CD4-positive, alpha-beta T cell treated with Interleukin-6 for 4 hours (primary cell): ENCODE results near the gene CALCA.

Experiments used
- DNase-seq: peaks from one replicate; pipeline ENCODE4 v3.0.0-alpha.2; 2020; ENCODE audit warnings: mixed read lengths

The CALCA gene

GRCh38 chr11:14938936-14939335 lies 33.2 kb downstream of the CALCA start:
- no peak for DNase-seq

DNA sequence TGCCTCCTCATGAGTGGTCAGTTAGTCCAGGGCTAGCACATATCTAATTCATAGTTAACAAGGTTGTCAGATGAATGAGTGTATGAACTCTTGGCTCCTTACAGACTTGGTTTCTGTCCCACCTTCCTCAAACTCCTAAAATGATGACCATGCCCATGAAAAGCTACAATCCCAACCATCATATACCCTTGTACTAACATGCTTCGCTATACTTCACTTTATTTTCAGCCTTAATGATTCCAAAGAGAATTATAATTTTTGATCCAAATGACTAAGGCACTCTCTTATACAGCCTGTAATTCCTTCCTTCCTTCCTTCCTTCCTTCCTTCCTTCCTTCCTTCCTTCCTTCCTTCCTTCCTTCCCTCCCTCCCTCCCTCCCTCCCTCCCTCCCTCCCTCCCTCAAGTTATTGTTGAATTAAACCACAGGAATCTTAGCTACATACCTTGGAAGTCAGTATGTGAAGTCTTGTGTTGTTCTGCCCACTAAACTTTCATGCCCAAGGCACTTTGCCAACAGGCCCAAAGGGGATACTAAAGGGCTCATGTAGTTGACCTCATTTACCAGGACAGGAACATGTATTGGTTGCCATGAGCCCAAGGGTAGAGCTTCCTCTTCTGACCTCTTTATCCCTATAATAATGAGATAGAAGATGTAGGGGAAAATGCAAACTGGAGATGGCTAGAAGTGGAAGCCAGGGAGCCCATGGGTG lies 37.4 kb downstream of the CALCA start:
- no peak for DNase-seq

DNA sequence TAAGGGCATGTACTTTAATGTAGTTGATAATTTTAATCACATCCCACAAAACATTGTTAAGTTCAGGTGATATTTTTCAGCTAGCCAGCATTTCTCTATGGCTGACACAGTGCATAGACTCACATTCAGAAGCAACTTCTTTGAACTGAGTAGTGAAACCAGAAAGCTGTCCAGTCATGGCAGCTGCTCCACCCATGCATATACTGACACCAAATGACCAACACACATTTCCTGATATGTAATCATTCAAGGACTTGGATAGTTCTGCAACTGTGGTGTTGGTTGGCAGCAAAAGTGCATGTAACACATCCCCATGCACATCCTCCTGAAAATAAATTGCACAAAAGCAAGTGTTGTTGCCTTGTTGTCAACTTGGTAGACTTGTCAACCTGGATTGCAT lies 39.7 kb downstream of the CALCA start:
- DNase-seq = no peak

GRCh38 chr11:14930369-14930768 lies 41.8 kb downstream of the CALCA start:
- no peak for DNase-seq

DNA sequence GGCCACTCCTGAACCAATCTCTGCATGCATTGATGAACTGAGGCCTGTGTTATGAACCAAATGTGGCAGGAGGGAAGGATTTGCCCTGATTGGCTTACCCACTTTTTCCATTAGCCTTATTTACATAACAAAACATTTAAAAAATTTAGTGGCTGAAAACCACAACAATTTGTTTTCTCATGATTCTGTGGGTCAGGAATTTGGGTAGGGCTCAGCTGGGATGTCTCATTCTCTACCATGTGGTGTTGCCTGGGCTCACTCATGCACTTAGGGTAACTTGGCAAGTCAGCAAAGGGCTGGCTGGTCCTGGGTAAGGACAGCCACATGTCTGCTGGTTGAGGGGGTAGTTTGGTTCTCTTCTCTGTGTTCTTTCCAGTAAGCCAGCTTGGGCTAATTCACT lies 45.0 kb downstream of the CALCA start:
- DNase-seq = no peak

DNA sequence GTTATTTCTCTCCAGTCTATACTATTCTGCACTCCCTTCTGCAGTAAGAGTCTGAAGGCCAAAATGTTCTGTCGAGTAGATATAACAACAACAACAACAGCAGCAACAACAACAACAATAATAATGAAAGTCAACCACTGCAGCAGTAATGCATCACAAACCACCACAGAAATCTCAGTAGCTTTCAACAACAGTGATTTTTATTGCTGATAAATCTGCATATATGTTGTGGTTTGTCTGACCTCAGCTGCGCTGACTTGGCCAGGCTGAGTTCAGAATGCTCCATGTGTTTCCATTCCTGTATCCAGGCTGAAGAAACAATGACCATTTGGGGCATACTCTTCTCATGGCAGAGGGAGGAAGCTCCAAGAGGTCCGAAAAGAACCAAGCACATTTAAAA lies 47.8 kb downstream of the CALCA start:
- no peak for DNase-seq
